Nephron progenitor cell (in vitro differentiated cells): ENCODE measurements around the gene BCKDHB.

Source experiments
- DNase-seq: peaks from one replicate; pipeline ENCODE4 v3.0.0; 2021
- H3K27ac Mint-ChIP-seq: 2 replicates; pipeline ENCODE4 v1.8.0; 2021; ENCODE audit warnings: mild to moderate bottlenecking, moderate library complexity, mixed read lengths
- H3K27me3 Mint-ChIP-seq: 2 replicates; pipeline ENCODE4 v1.8.0; 2021; ENCODE audit warnings: mild to moderate bottlenecking, low read depth, mixed read lengths; ENCODE audit not compliant: poor library complexity
- H3K36me3 Mint-ChIP-seq: 2 replicates; pipeline ENCODE4 v1.8.0; 2021; ENCODE audit warnings: low read depth, mixed read lengths
- H3K4me1 Mint-ChIP-seq: 2 replicates; pipeline ENCODE4 v1.8.0; 2021; ENCODE audit warnings: mixed read lengths
- H3K4me3 Mint-ChIP-seq: 2 replicates; pipeline ENCODE4 v1.8.0; 2021; ENCODE audit warnings: mild to moderate bottlenecking, moderate library complexity, mixed read lengths
- H3K9me3 Mint-ChIP-seq: 2 replicates; pipeline ENCODE4 v1.8.0; 2021; ENCODE audit warnings: mild to moderate bottlenecking, moderate library complexity, mixed read lengths
- CTCF ChIP-seq: fragments of 200-600 bp; sonication (generic); IDR thresholded peaks from 2 replicates; pipeline ENCODE4 v1.5.0; 2021; ENCODE audit warnings: antibody characterized with exemption

The BCKDHB gene

DNA sequence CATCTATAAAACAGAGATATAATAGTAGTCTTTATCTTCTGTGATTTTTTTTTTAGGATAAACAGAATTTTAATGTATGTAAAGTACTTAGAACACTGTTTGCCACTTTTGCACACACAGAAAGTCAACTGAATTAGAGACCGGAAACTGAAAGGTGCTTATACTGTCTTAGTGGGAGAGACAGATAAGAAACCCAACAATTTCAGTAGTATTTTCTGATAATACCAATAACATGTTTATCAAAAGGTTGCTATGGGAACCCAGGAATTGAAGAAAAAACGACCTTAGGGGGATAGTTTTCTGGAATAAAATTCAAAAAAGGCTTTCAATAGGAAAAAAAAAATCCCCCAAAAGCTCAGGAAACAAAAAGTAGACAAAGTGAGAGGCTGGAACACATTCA lies 138.6 kb downstream of the BCKDHB start:
- no peak overlapping the region for H3K27ac Mint-ChIP-seq
- no peaks in the 10 kb centered on the region for H3K27me3 Mint-ChIP-seq
- peaks cover 12% of the 10 kb centered on the region for H3K4me1 Mint-ChIP-seq
- no peak for TF ChIP-seq CTCF
- H3K4me3 Mint-ChIP-seq = no peak overlapping the region
- peaks cover 10% of the 10 kb centered on the region for H3K9me3 Mint-ChIP-seq
- no peak for DNase-seq
- H3K36me3 Mint-ChIP-seq = peaks cover 12% of the 10 kb centered on the region

DNA sequence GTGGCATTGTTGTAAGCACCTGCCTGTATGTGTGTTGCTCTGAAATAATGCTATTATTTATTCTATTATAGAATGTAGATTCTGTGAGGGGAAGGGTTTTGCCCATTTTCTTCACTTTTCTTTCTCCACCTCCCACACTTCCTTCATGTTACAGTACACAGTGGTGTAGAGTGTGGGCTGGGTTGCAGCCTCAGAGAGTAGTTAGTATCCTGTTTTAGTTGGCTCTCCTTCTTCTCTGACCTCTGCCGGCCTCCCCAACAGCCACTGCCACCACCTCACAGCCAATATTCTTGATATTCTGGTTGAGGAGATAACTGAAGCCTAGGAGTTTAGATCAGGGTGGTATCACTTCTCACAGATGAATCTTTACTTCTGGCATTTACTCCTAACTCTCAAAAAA lies 143.4 kb downstream of the BCKDHB start:
- H3K27me3 Mint-ChIP-seq = no peaks in the 10 kb centered on the region

GRCh38 chr6:80250391-80250997 lies 144.0 kb downstream of the BCKDHB start:
- no peak for TF ChIP-seq CTCF
- Mint-ChIP-seq H3K9me3 (no peaks in the 10 kb centered on the region), H3K4me3 (no peak overlapping the region), H3K4me1 (peaks cover 11% of the 10 kb centered on the region), H3K27ac (no peak overlapping the region), H3K36me3 (no peaks in the 10 kb centered on the region), H3K27me3 (no peaks in the 10 kb centered on the region)
- no peak for DNase-seq

More for the DNA sequence above, 143.4 kb downstream of the BCKDHB start:
- H3K9me3 Mint-ChIP-seq = no peaks in the 10 kb centered on the region
- DNase-seq = no peak
- peaks cover 12% of the 10 kb centered on the region for H3K4me1 Mint-ChIP-seq
- TF ChIP-seq CTCF = no peak
- no peaks in the 10 kb centered on the region for H3K36me3 Mint-ChIP-seq
- no peak overlapping the region for H3K4me3 Mint-ChIP-seq
- peak overlapping the region; percentile 17 for H3K27ac Mint-ChIP-seq

DNA sequence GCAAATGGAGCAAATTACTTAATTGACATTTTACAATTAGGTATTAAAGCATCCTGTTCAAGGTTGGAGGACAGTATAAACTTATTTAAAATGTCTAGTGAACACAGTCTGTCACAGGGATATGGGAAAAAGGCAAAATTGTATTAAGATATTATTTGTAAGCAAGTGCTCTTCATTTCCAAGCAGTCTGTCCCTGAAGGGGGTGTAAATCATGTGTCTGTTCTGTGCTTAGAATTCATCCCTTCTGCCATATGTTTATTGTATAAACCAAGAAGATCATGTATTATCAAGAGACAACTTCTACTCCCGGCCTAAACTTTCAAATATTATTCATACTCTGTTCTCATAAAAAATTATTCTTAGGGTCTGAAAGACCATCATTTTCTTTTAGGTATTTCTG lies 144.8 kb downstream of the BCKDHB start:
- H3K4me3 Mint-ChIP-seq = no peak overlapping the region
- H3K4me1 Mint-ChIP-seq = peaks cover 5% of the 10 kb centered on the region
- H3K27me3 Mint-ChIP-seq = no peaks in the 10 kb centered on the region
- no peaks in the 10 kb centered on the region for H3K36me3 Mint-ChIP-seq
- H3K9me3 Mint-ChIP-seq = no peaks in the 10 kb centered on the region
- no peak for TF ChIP-seq CTCF
- H3K27ac Mint-ChIP-seq = no peak overlapping the region
- DNase-seq = no peak

- Mint-ChIP-seq H3K9me3 (no peaks in the 10 kb centered on the region), H3K27me3 (no peaks in the 10 kb centered on the region), H3K36me3 (no peaks in the 10 kb centered on the region), H3K4me1 (peaks cover 12% of the 10 kb centered on the region), H3K27ac (no peak overlapping the region), H3K4me3 (no peak overlapping the region)
- no peak for TF ChIP-seq CTCF
- DNase-seq = no peak
These were observed 148.2 kb downstream of the BCKDHB start for GRCh38 chr6:80254716-80255115.

DNA sequence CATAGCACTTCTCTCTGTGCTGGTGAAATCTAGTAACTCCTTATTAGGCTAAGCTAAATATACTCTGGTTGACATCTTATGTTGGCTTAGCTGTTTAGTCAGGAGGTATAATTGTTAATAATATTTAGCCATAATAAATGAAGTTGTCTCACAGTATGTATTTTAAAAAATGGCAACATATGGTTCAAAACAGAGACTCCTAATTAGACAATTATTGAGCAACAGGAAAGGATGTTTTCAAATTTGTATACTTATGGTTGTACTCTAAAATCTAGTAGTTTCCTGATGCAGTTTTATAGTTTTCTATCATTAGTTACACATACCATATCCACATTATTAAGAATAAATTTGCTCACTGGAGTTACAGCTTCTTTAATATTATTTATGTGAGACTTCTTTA lies 150.2 kb downstream of the BCKDHB start:
- DNase-seq = no peak
- peaks cover 12% of the 10 kb centered on the region for H3K4me1 Mint-ChIP-seq
- H3K9me3 Mint-ChIP-seq = no peaks in the 10 kb centered on the region
- H3K4me3 Mint-ChIP-seq = no peak overlapping the region
- no peak overlapping the region for H3K27ac Mint-ChIP-seq
- no peaks in the 10 kb centered on the region for H3K27me3 Mint-ChIP-seq
- no peaks in the 10 kb centered on the region for H3K36me3 Mint-ChIP-seq
- TF ChIP-seq CTCF = no peak
